T-helper 1 cell (primary cell): Measurements from ENCODE around the gene CBX7.

Experiments used
- DNase-seq, 5 donors: peaks; one replicate each; pipeline ENCODE4 v3.0.0-alpha.2; 2012 to 2020
- total RNA-seq, 4 donors: gene quantifications; one replicate each; lab custom pipeline; 2026; lab: John Stamatoyannopoulos, UW

The CBX7 gene
- total RNA-seq: 47.7 to 101 (median 60.0) reads per million in 4 donors

DNA sequence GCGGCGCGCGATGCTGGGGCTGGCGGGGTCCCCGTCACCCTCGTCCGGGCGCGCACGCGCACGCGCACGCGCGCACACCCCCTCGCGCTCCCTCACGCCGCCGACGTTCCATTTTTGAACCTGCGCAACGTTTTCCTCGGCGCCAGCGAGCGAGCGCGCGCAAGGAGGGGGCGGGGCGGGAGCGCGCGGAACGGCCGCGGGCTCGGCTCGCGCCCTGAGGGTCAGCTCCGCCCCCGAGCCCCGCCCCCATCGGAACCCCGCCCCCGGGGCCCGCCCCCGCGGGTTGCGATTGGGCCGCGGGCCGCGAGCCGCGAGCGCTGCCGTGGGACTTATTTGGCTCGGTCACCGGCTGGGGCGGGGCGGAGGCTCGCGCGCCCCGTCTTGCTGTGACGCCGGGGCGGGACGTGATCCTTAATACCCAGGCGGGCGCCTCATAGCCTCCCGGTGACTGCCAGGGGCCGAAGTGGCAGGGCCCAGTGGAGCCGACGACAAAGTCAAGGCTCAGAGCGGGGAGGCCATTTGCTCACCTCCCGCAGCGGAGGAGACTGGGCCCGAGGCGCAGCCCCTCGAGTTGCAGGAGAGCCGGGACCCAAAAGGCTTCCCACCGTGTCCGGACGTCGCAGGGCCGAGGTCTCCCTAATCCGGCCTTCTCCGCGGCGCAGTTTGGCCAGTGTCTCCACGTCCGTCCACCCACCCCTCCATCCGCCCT lies at the start of gene CBX7:
CBX7 (minus strand) TSS at position 170 of the 709 bp plus-strand sequence. CDS start 236 bp downstream, outside the sequence.
- peak; percentile 84 to 93 (median 87) for DNase-seq

GRCh38 chr22:39197578-39197977 lies 45.1 kb upstream of the CBX7 start:
- no peak for DNase-seq

- DNase-seq: no peak
Measured at GRCh38 chr22:39194098-39194497, 41.6 kb upstream of the CBX7 start.

- DNase-seq: no peak
Measured at GRCh38 chr22:39188809-39189208, 36.3 kb upstream of the CBX7 start.

- DNase-seq: no peak
Measured at GRCh38 chr22:39185601-39186012, 33.1 kb upstream of the CBX7 start.

DNA sequence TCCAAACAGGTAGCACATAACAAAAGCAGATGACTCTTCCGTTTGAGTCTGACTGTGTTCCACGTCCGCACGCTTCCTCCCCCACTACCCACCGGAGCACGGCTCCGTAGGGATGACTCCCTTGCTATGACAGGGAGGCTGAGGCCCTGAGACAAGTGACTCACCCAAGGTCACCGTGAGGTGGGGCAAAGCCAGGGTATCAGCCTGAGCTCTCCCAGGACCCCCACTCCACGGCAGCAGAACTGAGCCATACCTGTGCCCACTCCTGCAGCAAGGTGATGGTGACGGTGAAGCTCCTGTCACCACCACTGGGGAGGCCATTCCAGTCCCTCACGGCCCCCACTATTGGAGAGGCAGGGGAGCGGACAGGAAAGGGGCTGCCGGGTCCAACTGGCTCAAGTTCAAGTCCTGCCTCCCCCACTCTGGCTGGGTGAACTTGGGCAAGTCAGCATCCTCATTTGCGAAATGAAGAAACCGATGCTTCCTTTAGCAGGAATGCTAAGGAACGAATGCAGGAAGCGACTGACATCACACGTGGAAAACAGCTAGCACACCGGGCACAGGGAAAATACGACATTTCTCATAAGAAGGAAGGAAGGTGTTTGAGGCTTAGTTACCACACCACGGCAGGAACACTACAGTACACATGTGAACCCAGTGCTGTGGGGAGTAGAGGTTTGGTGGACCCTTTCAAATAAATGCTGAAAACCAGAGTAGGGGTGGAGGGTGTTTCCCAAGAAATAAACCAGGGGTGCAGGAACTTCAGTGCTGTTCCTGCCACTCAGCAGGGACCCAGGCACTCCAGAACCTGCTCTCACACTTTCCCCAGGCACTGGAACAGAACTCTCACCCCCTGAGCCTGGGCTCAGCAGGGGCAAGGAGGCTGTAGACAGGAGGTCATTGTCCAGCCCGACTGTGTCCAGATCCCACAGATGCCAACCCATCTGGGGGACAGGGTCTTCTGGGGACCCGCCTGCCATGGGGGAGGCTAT lies 32.4 kb upstream of the CBX7 start:
- DNase-seq: no peak

DNA sequence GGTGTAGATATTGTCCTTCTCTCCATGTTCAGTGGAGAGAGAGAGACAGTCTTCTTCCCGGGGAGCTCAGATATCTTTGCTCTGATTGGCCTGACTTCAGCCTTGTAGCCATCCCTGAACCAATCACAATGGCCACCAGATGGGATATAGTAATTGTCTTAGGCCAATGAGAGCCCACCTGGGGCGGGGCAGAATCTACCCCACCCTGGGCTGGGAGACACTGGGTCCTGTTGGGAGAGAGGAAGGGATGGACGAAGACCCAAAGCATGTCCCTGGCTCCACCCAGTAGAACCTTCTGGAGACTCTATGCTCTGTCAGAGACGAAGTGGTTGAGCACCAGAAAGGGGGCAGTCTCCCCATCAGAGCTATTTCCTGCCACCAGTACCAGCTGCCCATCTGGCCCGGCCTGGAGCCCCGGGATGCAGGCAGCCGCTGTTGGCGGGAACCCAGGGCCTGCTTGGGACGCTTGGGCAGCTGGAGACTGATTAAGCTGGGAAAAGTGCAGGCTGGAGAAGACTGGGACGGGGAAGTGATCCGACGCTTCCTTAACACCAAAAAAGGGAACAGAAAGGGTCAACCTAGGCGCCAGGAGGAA lies 31.6 kb upstream of the CBX7 start:
- DNase-seq: no peak

DNA sequence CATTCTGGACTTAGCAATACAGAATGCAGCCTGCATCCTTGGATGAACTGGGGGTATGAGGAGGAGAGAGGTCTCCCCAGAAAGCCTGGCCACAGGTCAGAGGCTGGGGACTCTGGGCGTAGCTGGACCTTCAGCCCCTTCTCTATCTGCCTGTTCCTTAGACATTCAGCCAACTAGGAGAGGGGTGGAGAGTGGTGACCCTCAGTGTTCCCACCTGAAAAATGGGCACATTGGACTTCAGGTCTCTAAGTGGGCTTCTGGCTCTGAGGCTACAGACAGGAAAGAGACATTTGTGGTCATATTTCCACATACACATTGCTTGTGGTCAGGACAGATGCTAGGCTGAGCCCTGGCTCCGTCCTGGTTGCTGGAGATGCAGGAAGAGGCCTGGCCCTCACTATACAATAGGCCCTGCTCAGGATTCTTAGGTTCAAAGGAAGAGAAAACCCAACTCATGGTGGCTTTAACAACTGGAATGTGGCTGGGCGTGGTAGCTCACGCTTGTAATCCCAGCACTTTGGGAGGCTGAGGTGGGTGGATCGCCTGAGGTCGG lies 30.1 kb upstream of the CBX7 start:
- DNase-seq: no peak

DNA sequence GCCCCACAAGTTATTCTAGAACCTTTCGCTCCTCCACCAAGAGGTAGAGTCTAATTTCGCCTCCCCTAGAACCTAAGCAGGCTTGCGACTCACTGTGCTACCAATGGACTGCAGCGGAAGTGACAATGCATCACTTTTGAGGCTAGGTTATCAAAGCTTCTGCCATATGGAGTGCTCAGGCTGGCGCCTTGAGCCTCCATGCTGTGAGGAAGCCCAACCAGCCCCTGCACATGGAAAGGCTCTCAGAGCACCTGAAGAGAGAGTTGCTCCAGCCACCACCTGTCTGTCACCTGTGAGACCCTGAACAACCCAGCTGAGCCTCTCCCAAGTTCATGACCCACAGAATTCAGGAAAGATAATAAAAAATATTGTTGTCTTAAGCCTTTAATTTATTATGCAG lies 29.3 kb upstream of the CBX7 start:
- DNase-seq: no peak

DNA sequence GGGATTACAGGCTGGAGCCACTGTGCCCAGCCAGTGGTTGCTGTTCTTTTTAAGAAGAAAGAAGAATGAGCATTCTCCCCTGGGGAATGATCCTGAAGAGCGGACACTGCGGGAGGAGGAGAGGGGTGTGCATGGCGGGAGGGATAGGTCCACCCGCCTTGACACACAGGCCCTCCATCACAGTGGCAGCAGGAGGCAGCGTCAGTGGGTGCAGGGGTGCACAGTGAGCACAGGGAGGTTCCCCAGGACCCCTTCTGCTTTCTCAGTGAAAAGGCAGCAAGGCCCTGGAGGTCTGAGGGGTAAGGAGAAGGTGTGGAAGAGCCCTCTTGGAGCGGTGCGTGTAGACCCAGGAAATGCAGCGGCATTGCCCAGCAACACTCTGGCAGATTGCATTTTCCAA lies 28.9 kb upstream of the CBX7 start:
- no peak for DNase-seq

GRCh38 chr22:39179841-39180335 lies 27.4 kb upstream of the CBX7 start:
- no peak for DNase-seq

DNA sequence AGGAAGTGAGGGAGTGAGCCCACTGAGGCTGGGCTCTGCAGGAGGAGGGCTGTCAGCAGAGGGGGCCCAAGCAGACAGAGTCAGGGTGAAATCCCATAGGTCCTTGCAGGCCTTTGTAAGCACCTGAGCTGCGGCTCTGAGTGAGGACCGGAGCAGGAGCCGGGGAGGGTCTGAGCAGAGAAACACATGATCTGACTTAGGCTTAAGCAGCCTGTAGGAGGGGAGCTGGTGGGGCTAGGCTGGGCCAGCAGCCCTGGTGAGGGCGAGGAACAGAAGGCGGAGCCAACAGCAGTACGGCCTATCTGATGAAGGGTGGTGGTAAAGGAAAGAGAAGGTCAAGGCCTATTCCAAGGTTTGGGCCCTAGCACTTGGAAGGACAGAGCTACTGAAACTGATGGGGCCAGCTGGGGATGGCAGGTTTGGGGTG lies 26.9 kb upstream of the CBX7 start:
- no peak for DNase-seq

DNA sequence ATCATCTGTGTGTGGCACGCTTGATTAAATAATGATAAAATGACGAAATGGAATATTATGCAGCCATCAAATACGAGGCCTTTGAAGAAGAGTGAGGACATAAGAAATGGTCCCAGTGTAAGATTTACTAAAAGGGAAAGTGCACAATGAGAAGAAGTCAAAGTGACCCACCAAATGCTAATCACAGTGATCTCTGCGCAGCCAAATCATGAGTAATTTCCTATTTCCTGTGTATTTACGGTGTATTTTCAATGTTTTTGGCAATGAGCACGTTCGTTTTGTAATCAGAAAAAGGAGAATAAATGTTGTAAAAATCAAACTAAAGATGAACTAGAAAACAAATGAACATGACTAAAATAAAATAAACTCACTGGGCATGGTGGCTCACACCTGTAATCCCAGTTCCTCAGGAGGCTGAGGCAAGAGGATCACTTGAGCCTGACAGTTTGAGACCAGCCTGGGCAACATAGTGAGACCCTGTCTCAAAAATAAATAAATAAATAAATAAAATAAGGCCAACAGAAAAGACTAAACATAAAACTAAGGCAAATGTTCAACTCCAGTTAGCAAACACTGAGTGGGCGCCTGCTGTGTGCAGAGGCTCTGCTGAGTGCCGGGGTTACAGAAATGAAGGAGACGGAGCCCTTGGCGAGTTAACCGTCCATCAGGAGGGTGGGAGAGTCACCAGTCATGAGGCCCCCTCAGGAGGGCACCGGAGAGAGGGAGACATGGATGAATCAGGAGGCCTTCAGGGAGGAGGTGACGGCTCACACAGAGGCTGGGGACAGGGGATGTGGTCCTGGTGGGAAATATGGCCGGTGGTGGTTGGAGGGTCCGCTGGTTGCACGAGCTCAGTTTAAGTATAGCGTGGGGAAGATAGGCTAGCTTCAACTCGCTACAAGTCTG lies 26.0 kb upstream of the CBX7 start:
- no peak for DNase-seq

DNA sequence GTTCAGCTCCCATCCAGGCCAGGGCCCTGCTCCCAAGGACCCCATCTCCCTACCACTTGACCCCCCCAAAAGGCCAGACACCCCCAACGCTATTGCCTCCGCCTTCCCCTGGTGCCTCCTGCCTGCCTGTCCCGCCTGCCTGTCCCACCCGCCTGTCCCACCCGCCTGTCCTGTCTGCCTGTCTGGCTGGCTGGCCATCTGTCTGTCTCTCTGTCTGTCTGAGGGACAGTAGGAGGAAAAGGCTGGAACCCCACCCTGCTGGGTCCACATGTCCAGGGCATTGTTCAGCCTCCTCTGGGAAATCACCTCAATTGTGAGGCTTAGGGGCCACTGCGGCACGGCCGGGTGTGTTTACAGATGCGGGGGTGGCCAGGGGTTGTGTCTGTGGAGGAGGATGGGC lies 25.3 kb upstream of the CBX7 start:
- no peak for DNase-seq

GRCh38 chr22:39177456-39177775 lies 24.9 kb upstream of the CBX7 start:
- no peak for DNase-seq

DNA sequence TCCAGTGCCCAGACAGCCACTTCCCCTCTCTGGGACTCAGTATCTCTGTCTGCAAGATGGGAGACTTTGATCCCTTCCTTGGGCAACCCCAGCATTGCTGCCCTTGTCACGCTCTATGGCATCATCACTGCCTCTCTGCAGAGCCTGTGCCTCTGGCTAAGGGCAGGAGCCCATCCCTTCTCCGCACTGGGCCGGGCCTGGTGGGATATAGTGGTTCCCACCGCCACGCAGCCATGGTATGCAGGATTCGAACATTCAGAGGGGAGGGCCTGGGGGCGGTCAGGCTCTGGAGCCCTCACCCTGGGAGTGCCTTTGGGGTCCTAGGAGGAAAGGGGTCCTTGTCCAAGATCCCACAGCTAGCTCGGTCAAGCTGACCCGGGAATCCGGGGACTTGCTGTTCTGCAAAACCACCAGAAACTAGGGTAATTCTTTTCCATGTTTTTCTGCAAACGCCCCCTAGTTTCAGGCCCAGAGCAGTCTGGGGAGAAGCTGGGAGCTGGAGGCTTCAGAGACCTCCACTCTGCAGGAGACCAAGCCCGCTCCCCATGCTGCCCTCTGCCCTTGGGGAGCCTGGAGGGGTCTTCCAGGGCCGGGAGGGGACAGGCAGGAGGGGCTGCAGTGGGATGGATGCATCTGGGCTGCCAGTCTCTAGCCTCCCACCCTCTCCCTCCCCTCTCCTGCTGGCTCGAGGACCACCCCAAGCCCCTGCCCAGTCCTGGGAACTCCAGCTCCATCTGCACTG lies 24.4 kb upstream of the CBX7 start:
- DNase-seq: no peak

GRCh38 chr22:39176143-39176713 lies 23.7 kb upstream of the CBX7 start:
- DNase-seq: no peak

- no peak for DNase-seq
Measured at GRCh38 chr22:39175353-39176142, 23.1 kb upstream of the CBX7 start.

DNA sequence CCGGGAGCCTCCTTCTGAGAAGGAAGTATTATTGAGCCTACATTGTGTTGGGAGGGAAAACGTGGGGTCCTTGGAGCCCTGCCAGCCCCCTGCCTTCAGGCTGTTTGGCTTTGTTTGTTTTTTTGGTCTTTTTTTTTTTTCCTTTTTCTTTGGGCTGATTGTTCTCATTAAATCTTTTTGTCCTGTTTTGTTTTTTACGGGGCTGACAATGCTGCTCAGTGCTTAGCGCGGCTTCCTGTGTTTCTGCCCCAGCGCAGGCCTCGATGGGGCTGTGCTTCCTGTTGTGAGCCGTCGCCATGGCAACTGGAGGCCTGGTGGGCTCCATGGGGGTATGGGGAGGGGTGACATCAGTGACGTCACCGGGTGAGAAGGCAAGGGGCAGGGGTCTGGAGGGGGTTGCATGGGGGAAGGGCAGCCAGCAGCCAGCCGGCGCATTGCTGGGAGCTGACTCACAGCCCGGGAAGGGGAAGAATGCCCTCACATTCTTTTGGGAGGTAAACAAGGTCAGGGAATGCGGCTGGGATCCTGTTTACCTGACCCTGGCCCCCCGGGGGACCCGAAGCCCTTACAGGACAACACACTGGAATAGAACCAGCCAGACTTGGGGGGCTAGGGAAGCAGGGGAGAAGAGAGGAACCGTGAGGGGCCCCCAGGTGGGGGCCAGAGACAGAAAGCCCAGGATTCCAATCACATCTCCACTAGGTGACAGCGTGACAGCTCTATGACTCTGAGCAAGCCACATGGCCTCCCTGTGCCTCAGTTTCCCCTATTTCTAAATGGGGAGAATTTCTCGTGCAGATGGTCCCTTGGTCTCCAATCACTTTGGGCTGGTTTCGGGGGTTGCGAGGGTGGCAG lies 22.2 kb upstream of the CBX7 start:
- DNase-seq: peak in 4 of 5 donors; percentile 35 to 59 (median 48)
